ENCODE measurements around the gene CHODL.
A peak's percentile ranks its signal among the peaks of the same experiment; 100 is the strongest.

CHODL gene

GRCh38 chr21:18220498-18220897 is 24.1 kb upstream of the CHODL start:
- Histone ChIP-seq H3K4me3 (ENCODE audit: low read depth, low read length) (no peak overlapping the region), H3K4me1 (ENCODE audit: control insufficient read depth, insufficient read depth, low read length) (no peaks in the 10 kb centered on the region), H3K36me3 (ENCODE audit: control insufficient read depth in 2 of 2, insufficient read depth in 1 of 2, low read length in 2 of 2) (no peaks in the 10 kb centered on the region), H3K27ac (ENCODE audit: extremely low read depth, low read depth, low read length) (no peak overlapping the region), H3K9me3 (ENCODE audit: control insufficient read depth, insufficient read depth, low read depth, low read length) (no peaks in the 10 kb centered on the region; the same call in 1 of the 2 replicates)
- TF ChIP-seq ZNF514 (tag by site-specific recombination; IDR thresholded peaks at IDR 0.05), result no peak
- no peak for TF ChIP-seq ZNF148 (tag by site-specific recombination; IDR thresholded peaks at IDR 0.05; ENCODE audit: borderline replicate concordance)
- TF ChIP-seq ZNF280C (tag by site-specific recombination; IDR thresholded peaks at IDR 0.05), result no peak
- TF ChIP-seq ZBTB20 (tag by site-specific recombination; IDR thresholded peaks at IDR 0.05), result no peak
- no peak for TF ChIP-seq ZSCAN4 (tag by site-specific recombination; IDR thresholded peaks at IDR 0.05)
- TF ChIP-seq ZNF366 (tag by site-specific recombination; conservative IDR thresholded peaks at IDR 0.05), result no peak
- peak; percentile 90 for TF ChIP-seq SETDB1 (IDR thresholded peaks at IDR 0.05; ENCODE audit: insufficient read length, low read length)
- no peak for TF ChIP-seq KLF1 (tag by site-specific recombination; IDR thresholded peaks at IDR 0.05)
- TF ChIP-seq ZNF571 (tag by site-specific recombination; IDR thresholded peaks at IDR 0.05), result no peak
- ChIA-PET CTCF (interaction anchor here (2.0 kb wide), 1 partner anchor 295 kb away, joined by 5 read pairs; no protein-coding TSS in a partner anchor), POLR2A (no interaction called here)

GRCh38 chr21:18222346-18222745 is 22.3 kb upstream of the CHODL start:
- H3K36me3 ChIP-seq (ENCODE audit: control insufficient read depth in 2 of 2, insufficient read depth in 1 of 2, low read length in 2 of 2), result no peaks in the 10 kb centered on the region
- POLR2A ChIA-PET, result no interaction called here
- TF ChIP-seq PRDM4 (tag by site-specific recombination; IDR thresholded peaks at IDR 0.05), result no peak
- no peaks in the 10 kb centered on the region; the same call in 1 of the 2 replicates for H3K9me3 ChIP-seq (ENCODE audit: control insufficient read depth, insufficient read depth, low read depth, low read length)
- no peaks in the 10 kb centered on the region for H3K4me1 ChIP-seq (ENCODE audit: control insufficient read depth, insufficient read depth, low read length)
- H3K4me3 ChIP-seq (ENCODE audit: low read depth, low read length), result no peak overlapping the region
- no peak overlapping the region for H3K27ac ChIP-seq (ENCODE audit: extremely low read depth, low read depth, low read length)
- CTCF ChIA-PET, result interaction anchor here (2.0 kb wide), 1 partner anchor 297 kb away, joined by 5 read pairs; no protein-coding TSS in a partner anchor

- CTCF ChIA-PET, result interaction anchor here (1.1 kb wide), 1 partner anchor 187 kb away, joined by 3 read pairs; no protein-coding TSS in a partner anchor
Measured at GRCh38 chr21:18228060-18228739, 16.4 kb upstream of the CHODL start.

More at GRCh38 chr21:18228060-18228739, 16.4 kb upstream of the CHODL start:
- Histone ChIP-seq H3K4me1 (ENCODE audit: control insufficient read depth, insufficient read depth, low read length) (no peaks in the 10 kb centered on the region), H3K4me3 (ENCODE audit: low read depth, low read length) (no peak overlapping the region), H3K36me3 (ENCODE audit: control insufficient read depth in 2 of 2, insufficient read depth in 1 of 2, low read length in 2 of 2) (no peaks in the 10 kb centered on the region), H3K9me3 (ENCODE audit: control insufficient read depth, insufficient read depth, low read depth, low read length) (no peaks in the 10 kb centered on the region), H3K27ac (ENCODE audit: extremely low read depth, low read depth, low read length) (no peak overlapping the region)
- TF ChIP-seq ZNF488 (tag by site-specific recombination; IDR thresholded peaks at IDR 0.05), result no peak
- no peak for TF ChIP-seq ZNF174 (tag by site-specific recombination; IDR thresholded peaks at IDR 0.05)
- POLR2A ChIA-PET, result no interaction called here

Measured in HEK293 (cell line).